Panc1 (cell line): ENCODE data around the gene ATG4D.

Experiments
- CTCF ChIP-seq: fragments of 450-650 bp; IDR thresholded peaks from 2 replicates; pipeline ENCODE4 v1.5.1; 2017; ENCODE audit warnings: mild to moderate bottlenecking
- POLR2AphosphoS5 ChIP-seq: IDR thresholded peaks from 2 replicates; pipeline ENCODE4 v1.6.1; 2012; ENCODE audit warnings: mild to moderate bottlenecking, low read depth, low read length, moderate library complexity
- REST ChIP-seq, 2 experiments: IDR thresholded peaks; 2 replicates each; pipeline ENCODE4 v1.6.1; 2011 to 2012; ENCODE audit warnings: low read depth in 2 of 2, control low read depth in 1 of 2, low read length in 1 of 2, mild to moderate bottlenecking in 1 of 2, moderate library complexity in 1 of 2; ENCODE audit not compliant: insufficient read depth in 1 of 2
- SIN3A ChIP-seq: IDR thresholded peaks from 2 replicates; pipeline ENCODE4 v1.6.1; 2012; ENCODE audit warnings: low read depth, mild to moderate bottlenecking, low read length, moderate library complexity, borderline replicate concordance; ENCODE audit not compliant: insufficient read depth

- no peak for TF ChIP-seq POLR2AphosphoS5
- TF ChIP-seq CTCF: no peak
- no peak for TF ChIP-seq REST (IDR thresholded peaks at IDR 0.05; ENCODE audit: insufficient read depth in 1 of 2, low read depth in 2 of 2, low read length in 1 of 2)
- no peak for TF ChIP-seq SIN3A
Measured at GRCh38 chr19:10500247-10500592, 43.5 kb upstream of the ATG4D start.
